SK-N-SH (cell line): ENCODE measurements around the gene MARK3. TPM values are rescaled to one million over a fixed set of nuclear protein-coding genes. Genes with fewer than 3 reads are reported as not detected.

Experiments used
- CTCF ChIA-PET: fragments of 300-600, 350-600 bp; formaldehyde crosslinking; extraction: SDS; loops from one replicate; lab custom pipeline; 2021; lab: Yijun Ruan, JAX
- POLR2A ChIA-PET: fragments of 350-600 bp; sonication (Branson Sonifier 250); formaldehyde crosslinking; extraction: SDS; loops from one replicate; lab custom pipeline; 2020; ENCODE audit warnings: antibody characterized with exemption, inconsistent platforms; lab: Yijun Ruan, JAX
- DNase-seq: peaks from one replicate; pipeline ENCODE4 v3.0.0; 2012
- H2AFZ ChIP-seq: fragments of 200-600 bp; sonication (generic); 2 replicates; pipeline ENCODE4 v1.8.1; 2016; ENCODE audit warnings: antibody characterized with exemption, mild to moderate bottlenecking, low read depth
- H3F3A ChIP-seq: fragments of 200-600 bp; sonication (generic); replicated peaks from 2 replicates; pipeline ENCODE3; 2016; ENCODE audit warnings: antibody characterized with exemption, mild to moderate bottlenecking; ENCODE audit not compliant: insufficient read depth
- H3K27ac ChIP-seq, 2 experiments: fragments of 200-500 bp in 1 of 2; fragments of 200-600 bp in 1 of 2; sonication (Bioruptor generic) in 1 of 2; sonication (generic), shearing (Covaris generic) in 1 of 2; 2 replicates each; pipeline versions ENCODE4 v1.5.1 to v1.6.1; 2014 to 2016; ENCODE audit warnings: low read depth in 2 of 2, inconsistent platforms in 1 of 2, low read length in 1 of 2, mild to moderate bottlenecking in 1 of 2, mixed read lengths in 1 of 2
- H3K27me3 ChIP-seq: fragments of 200-600 bp; sonication (generic), shearing (Covaris generic); 2 replicates; pipeline ENCODE4 v1.6.1; 2016; ENCODE audit warnings: mixed run types; ENCODE audit not compliant: insufficient read depth
- H3K36me3 ChIP-seq, 2 experiments: fragments of 200-500 bp in 1 of 2; fragments of 200-600 bp in 1 of 2; sonication (Bioruptor generic) in 1 of 2; sonication (generic) in 1 of 2; replicated peaks in 1 of 2; 2 replicates each; pipeline versions ENCODE3 to v1.5.1; 2014 to 2016; ENCODE audit warnings: low read length in 1 of 2, mild to moderate bottlenecking in 1 of 2; ENCODE audit not compliant: insufficient read depth in 2 of 2, control insufficient read depth in 1 of 2
- H3K4me1 ChIP-seq, 2 experiments: fragments of 200-500 bp in 1 of 2; fragments of 200-600 bp in 1 of 2; sonication (Bioruptor generic) in 1 of 2; sonication (generic), shearing (Covaris generic) in 1 of 2; 2 replicates each; pipeline versions ENCODE4 v1.5.1 to v1.6.1; 2014 to 2016; ENCODE audit warnings: low read depth in 1 of 2, low read length in 1 of 2, mixed run types in 1 of 2; ENCODE audit not compliant: insufficient read depth in 2 of 2, control insufficient read depth in 1 of 2
- H3K4me2 ChIP-seq: fragments of 200-600 bp; sonication (generic), shearing (Covaris generic); 2 replicates; pipeline ENCODE4 v1.6.1; 2017; ENCODE audit warnings: mixed run types
- H3K4me3 ChIP-seq, 2 experiments: fragments of 200-500 bp in 1 of 2; fragments of 200-600 bp in 1 of 2; sonication (Bioruptor generic) in 1 of 2; sonication (generic), shearing (Covaris generic) in 1 of 2; 2 replicates each; pipeline versions ENCODE4 v1.5.1 to v1.8.1; 2014 to 2016; ENCODE audit warnings: low read depth in 2 of 2, inconsistent platforms in 1 of 2, low read length in 1 of 2, mild to moderate bottlenecking in 1 of 2, mixed read lengths in 1 of 2, moderate library complexity in 1 of 2
- H3K79me2 ChIP-seq: fragments of 200-600 bp; sonication (generic); 2 replicates; pipeline ENCODE4 v1.8.1; 2017; ENCODE audit warnings: mild to moderate bottlenecking; ENCODE audit not compliant: insufficient read depth
- H3K9ac ChIP-seq: fragments of 200-600 bp; sonication (generic); 2 replicates; pipeline ENCODE4 v1.6.1; 2017; ENCODE audit warnings: mixed run types
- H3K9me2 ChIP-seq: fragments of 200-600 bp; sonication (generic); 2 replicates; pipeline ENCODE4 v1.6.1; 2017; ENCODE audit warnings: mixed run types
- H3K9me3 ChIP-seq: fragments of 200-600 bp; sonication (generic); 2 replicates; pipeline ENCODE4 v1.6.1; 2017; ENCODE audit warnings: mixed run types, mild to moderate bottlenecking, moderate library complexity
- H4K20me1 ChIP-seq: fragments of 200-600 bp; sonication (generic); 2 replicates; pipeline ENCODE4 v1.6.1; 2017; ENCODE audit warnings: mild to moderate bottlenecking, mixed run types; ENCODE audit not compliant: insufficient read depth
- ELF1 ChIP-seq: IDR thresholded peaks from 2 replicates; pipeline ENCODE4 v1.4.0; 2012
- EP300 ChIP-seq, 2 experiments: IDR thresholded peaks; 2 replicates each; pipeline versions ENCODE4 v1.4.0 to v1.6.1; 2012; ENCODE audit warnings: borderline replicate concordance in 1 of 2, low read depth in 1 of 2, low read length in 1 of 2
- FOSL2 ChIP-seq: IDR thresholded peaks from 2 replicates; pipeline ENCODE4 v1.4.0; 2012; ENCODE audit warnings: low read depth, mild to moderate bottlenecking, moderate library complexity, borderline replicate concordance
- FOXJ3 ChIP-seq: sonication (generic); formaldehyde crosslinking; IDR thresholded peaks from 2 replicates; pipeline ENCODE4 v1.5.1; 2020; ENCODE audit warnings: mild to moderate bottlenecking, missing genetic modification reagents
- FOXM1 ChIP-seq: IDR thresholded peaks from 2 replicates; pipeline ENCODE4 v1.4.0; 2012; ENCODE audit warnings: low read depth, mild to moderate bottlenecking
- GABPA ChIP-seq: IDR thresholded peaks from 2 replicates; pipeline ENCODE4 v1.4.0; 2012; ENCODE audit warnings: low read depth, mild to moderate bottlenecking
- IRF3 ChIP-seq: fragments of 150-350 bp; IDR thresholded peaks from 2 replicates; pipeline ENCODE4 v1.6.1; 2016; ENCODE audit warnings: mild to moderate bottlenecking, low read depth, low read length
- MXI1 ChIP-seq: IDR thresholded peaks from 2 replicates; pipeline ENCODE4 v1.6.1; 2012; ENCODE audit warnings: mild to moderate bottlenecking, low read depth, low read length, improper control_type of control experiment
- NRF1 ChIP-seq: IDR thresholded peaks from 2 replicates; pipeline ENCODE4 v1.6.1; 2012; ENCODE audit warnings: low read depth, mild to moderate bottlenecking, low read length
- PBX3 ChIP-seq: IDR thresholded peaks from 2 replicates; pipeline ENCODE4; 2012
- POLR2AphosphoS5 ChIP-seq: IDR thresholded peaks from 2 replicates; pipeline ENCODE4 v1.6.1; 2012; ENCODE audit warnings: low read depth, low read length
- RCOR1 ChIP-seq: fragments of 150-350 bp; IDR thresholded peaks from 2 replicates; pipeline ENCODE4 v1.6.1; 2017; ENCODE audit warnings: antibody characterized with exemption, low read length
- SMC3 ChIP-seq: IDR thresholded peaks from 2 replicates; pipeline ENCODE4 v1.6.1; 2012; ENCODE audit warnings: low read depth, low read length, improper control_type of control experiment
- TCF12 ChIP-seq: IDR thresholded peaks from 2 replicates; pipeline ENCODE4 v1.4.0; 2012
- USF1 ChIP-seq: IDR thresholded peaks from 2 replicates; pipeline ENCODE4 v1.4.0; 2012; ENCODE audit warnings: low read depth, borderline replicate concordance
- ZBTB33 ChIP-seq: IDR thresholded peaks from 2 replicates; pipeline ENCODE4 v1.4.0; 2012; ENCODE audit warnings: low read depth, borderline replicate concordance
- WGBS: methylation state at CpG from one replicate; pipeline ENCODE4 v1.1.6; 2017; ENCODE audit warnings: low lambda C conversion rate; 5-methylcytosine and 5-hydroxymethylcytosine counted together
- polyA plus RNA-seq, 3 experiments: library from polyadenylated mRNA; depleted of rRNA; stranded (reverse); fragments of >200 nt; gene quantifications; 2 replicates each; pipeline ENCODE4 v1.2.3, GENCODE V29; 2012

MARK3 gene
- polyA plus RNA-seq, 1 of the 3 experiments (the other 2 are of a cell fraction), result 73.4 TPM

- no peak for TF ChIP-seq MXI1
- no peak for TF ChIP-seq TCF12
- no peak for TF ChIP-seq SMC3
- TF ChIP-seq, all 33 proteins: peak for 0
Observed at GRCh38 chr14:103442288-103442687, 57.1 kb downstream of the MARK3 start (continued).

GRCh38 chr14:103443111-103443510, 57.9 kb downstream of the MARK3 start:
- H3K27ac ChIP-seq, result no peak overlapping the region
- TF ChIP-seq EP300 (IDR thresholded peaks at IDR 0.05; ENCODE audit: borderline replicate concordance in 1 of 2, low read depth in 1 of 2, low read length in 1 of 2) (no peak), FOSL2 (no peak), PBX3 (no peak), USF1 (no peak), GABPA (no peak), RCOR1 (no peak), SMC3 (no peak), FOXM1 (no peak), IRF3 (no peak), FOXJ3 (CRISPR knock-in tag) (no peak), NRF1 (no peak), ZBTB33 (no peak), POLR2AphosphoS5 (no peak), ELF1 (no peak)
- TF ChIP-seq, all 33 proteins: peak for 0
- peaks cover 14% of the 10 kb centered on the region for H3F3A ChIP-seq
- H3K9me3 ChIP-seq, result no peaks in the 10 kb centered on the region
- CTCF ChIA-PET, result interaction anchor here (0.8 to 1.4 kb wide), 2 partner anchors 11 to 13 kb away, joined by 3 read pairs; no protein-coding TSS in a partner anchor
- 96% methylated on average over 2 of the region's 2 CpGs for WGBS
- H3K4me2 ChIP-seq, result no peak overlapping the region
- no peak overlapping the region for H2AFZ ChIP-seq
- H3K9ac ChIP-seq, result no peak overlapping the region
- POLR2A ChIA-PET, result no interaction called here
- H3K27me3 ChIP-seq, result no peaks in the 10 kb centered on the region
- H3K4me1 ChIP-seq, result peaks cover 0 to 4% of the 10 kb centered on the region in 2 experiments; a peak in 3 of 4 replicates
- no peaks in the 10 kb centered on the region for H3K9me2 ChIP-seq
- peaks cover 43% of the 10 kb centered on the region for H4K20me1 ChIP-seq
- no peak overlapping the region for H3K4me3 ChIP-seq
- no peak for DNase-seq
- peaks cover 3 to 29% of the 10 kb centered on the region in 2 experiments for H3K36me3 ChIP-seq
- H3K79me2 ChIP-seq, result peaks cover 99% of the 10 kb centered on the region
